GM21786 (cell line): Measurements from ENCODE around the gene IL32.

Experiments
- ATAC-seq: cut with Tn5 transposase; IDR thresholded peaks from one replicate; pipeline ENCODE4 v1.9.1; 2021; ENCODE audit not compliant: unreplicated experiment

Gene IL32

GRCh38 chr16:3065069-3065741 lies at the start of gene IL32:
Gene IL32, plus strand, starts transcription at chr16:3065640. Its CDS starts 172 bp downstream, at chr16:3065812.
- no peak for ATAC-seq

- ATAC-seq: no peak
Observed at GRCh38 chr16:3015865-3016521, 49.4 kb upstream of the IL32 start.

- no peak for ATAC-seq
Observed at GRCh38 chr16:3017344-3017743, 48.1 kb upstream of the IL32 start.

- no peak for ATAC-seq
Observed at GRCh38 chr16:3017794-3018506, 47.5 kb upstream of the IL32 start, which contains the start of gene CLDN6. Gene CLDN6, minus strand, starts transcription at chr16:3018183. Its CDS starts 2,162 bp downstream, at chr16:3016021.

- no peak for ATAC-seq
Observed at GRCh38 chr16:3019594-3020246, 45.7 kb upstream of the IL32 start.

- ATAC-seq: no peak
Observed at GRCh38 chr16:3020247-3020603, 45.2 kb upstream of the IL32 start, which contains the start of gene TNFRSF12A. Gene TNFRSF12A, plus strand, starts transcription at chr16:3020368. Its CDS starts 30 bp downstream, at chr16:3020398.

- no peak for ATAC-seq
Observed at GRCh38 chr16:3020604-3021448, 44.6 kb upstream of the IL32 start.

- ATAC-seq: no peak
Observed at GRCh38 chr16:3021449-3022207, 43.8 kb upstream of the IL32 start.

GRCh38 chr16:3022208-3022683 lies 43.2 kb upstream of the IL32 start:
- no peak for ATAC-seq

- no peak for ATAC-seq
Observed at GRCh38 chr16:3022684-3023414, 42.6 kb upstream of the IL32 start.

GRCh38 chr16:3023415-3023668 lies 42.1 kb upstream of the IL32 start:
- no peak for ATAC-seq

GRCh38 chr16:3023669-3024478 lies 41.6 kb upstream of the IL32 start, which contains the start of the genes HCFC1R1 and THOC6:
Gene HCFC1R1, minus strand, starts transcription at chr16:3023942. Its CDS starts 1 bp downstream, at chr16:3023941.
Gene THOC6, plus strand, starts transcription at chr16:3024035. Its CDS starts 292 bp downstream, at chr16:3024327.
- peak; percentile 81 for ATAC-seq

- ATAC-seq: no peak
Observed at GRCh38 chr16:3025032-3026002, 40.1 kb upstream of the IL32 start.

- ATAC-seq: no peak
Observed at GRCh38 chr16:3026003-3026378, 39.4 kb upstream of the IL32 start.

GRCh38 chr16:3026609-3027488 lies 38.6 kb upstream of the IL32 start:
- no peak for ATAC-seq

- no peak for ATAC-seq
Observed at GRCh38 chr16:3027489-3027795, 38.0 kb upstream of the IL32 start.
